Measurements from ENCODE around the gene IGFBP7.
A peak's percentile ranks its signal among the peaks of the same experiment; 100 is the strongest.

Gene IGFBP7

DNA sequence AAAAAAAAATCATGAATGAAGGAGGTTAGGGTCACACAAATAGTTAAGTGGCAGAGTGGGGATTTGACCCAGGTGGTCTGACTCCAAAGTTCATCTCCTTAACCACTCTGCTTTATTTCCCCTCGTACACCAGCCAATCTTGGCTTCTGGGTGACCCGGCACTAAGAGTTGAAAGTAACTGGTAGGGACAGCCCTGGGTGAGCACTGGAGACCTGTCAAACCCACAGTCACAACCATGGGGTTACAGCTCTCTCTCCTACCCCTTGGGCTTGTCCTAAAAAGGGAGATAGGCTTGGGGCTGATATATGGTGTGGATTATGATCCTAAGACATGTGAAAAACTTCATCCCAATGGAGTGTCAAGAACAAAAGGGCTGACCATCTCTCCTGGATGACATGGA is 12.5 kb downstream of the IGFBP7 start:
- no peak for DNase-seq (ENCODE audit: low read depth, low spot score)

DNA sequence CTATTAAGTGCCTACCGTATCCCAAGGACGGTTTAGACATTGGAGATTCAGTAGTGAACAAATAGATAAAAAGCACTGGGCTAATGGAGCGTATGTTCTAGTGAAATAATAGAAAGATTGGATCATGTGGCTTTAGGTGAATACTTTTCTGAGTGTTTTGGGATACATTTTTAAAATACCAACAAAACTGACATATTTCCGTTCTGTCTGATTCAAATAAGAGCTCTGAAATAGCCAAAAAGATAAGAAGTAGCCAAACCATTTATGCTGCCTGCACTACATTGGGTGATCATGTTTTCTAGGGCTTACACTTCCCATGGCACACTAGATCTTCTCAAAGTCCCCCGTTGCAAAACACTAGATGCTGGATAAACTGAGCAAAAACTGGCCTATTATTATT is 14.2 kb downstream of the IGFBP7 start:
- DNase-seq (ENCODE audit: low read depth, low spot score): no peak

DNA sequence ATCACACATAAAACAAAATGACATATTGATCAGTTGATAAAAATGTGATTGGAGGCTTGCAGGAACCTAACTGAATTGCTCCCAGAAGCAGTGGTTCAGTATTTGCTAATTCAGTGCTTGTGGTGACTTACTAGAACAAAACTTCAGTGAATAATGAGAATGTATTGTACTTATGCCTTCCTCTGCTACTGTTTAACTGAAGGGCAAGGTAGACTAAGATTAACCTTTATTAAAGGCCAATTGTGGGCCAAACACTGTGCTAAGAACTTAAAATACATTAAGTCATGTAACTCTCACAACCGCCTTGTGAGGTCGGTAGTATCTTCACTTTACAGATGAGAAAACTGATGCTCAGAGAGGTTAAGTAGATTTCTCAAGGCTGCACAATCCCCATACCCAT is 14.9 kb downstream of the IGFBP7 start:
- no peak for DNase-seq (ENCODE audit: low read depth, low spot score)

DNA sequence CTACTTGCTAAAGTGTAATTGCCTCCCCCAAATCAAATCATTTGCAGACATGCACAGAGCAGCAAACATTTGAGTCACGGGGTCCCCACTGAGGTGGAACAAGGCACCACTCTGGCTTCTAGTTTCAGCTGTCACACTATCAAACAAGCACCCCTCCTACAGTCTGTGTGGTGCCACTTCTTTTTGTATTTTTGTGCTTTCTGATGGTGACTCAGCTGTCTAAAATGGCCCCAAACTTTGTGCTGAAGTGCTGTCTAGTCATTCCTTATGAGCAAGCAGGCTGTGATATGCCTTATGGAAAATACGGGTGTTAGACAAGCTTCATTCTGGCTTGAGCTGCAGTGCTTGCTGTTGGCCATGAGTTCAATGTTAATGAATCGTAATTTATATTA is 15.4 kb downstream of the IGFBP7 start:
- DNase-seq (ENCODE audit: low read depth, low spot score): no peak

DNA sequence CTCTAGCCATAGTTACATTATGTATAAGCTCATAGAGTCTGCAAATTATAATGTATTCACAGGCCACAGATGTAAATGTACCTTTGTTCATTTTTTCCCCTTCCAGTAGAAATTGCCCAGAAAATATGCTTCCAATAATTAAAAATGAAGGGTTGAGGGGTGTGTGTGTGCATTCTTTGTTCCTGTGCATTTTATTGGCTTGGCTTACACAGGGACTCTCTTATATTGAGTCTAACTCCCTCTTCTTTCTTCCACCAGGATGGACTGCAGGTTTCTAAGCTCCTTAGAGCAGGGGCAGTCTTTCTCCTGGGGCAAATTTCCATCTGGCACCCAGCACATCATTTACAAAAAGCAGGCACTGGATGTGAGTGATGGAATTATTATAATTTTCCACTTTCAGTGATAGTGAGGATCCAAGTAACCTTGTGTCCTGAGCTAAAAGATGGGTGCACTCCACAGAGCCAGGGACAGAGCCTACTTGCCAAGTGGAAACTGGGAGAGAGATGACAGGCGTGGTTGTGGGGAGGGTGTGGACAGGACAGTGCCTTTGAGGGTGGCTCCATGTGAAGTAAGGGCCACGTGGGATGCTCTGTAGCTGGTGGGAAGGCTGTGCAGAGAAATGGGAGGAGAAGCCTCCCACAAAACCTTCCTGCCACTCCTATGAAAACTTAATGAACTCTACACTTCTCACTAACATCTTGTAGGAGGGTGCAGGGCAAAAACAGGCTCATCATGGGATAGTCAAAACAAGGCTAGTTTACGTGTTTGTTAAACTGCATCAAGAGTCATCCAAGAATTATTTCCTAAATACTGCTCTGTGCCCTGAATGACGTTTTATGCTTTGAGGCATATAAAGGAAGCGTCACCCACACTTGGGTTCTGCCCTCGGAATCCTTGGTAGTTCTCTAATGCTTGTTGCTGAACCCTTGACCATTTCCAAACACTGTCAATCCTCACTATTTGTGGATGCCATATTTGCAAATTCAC is 16.0 kb downstream of the IGFBP7 start:
- no peak for DNase-seq (ENCODE audit: low read depth, low spot score)

DNA sequence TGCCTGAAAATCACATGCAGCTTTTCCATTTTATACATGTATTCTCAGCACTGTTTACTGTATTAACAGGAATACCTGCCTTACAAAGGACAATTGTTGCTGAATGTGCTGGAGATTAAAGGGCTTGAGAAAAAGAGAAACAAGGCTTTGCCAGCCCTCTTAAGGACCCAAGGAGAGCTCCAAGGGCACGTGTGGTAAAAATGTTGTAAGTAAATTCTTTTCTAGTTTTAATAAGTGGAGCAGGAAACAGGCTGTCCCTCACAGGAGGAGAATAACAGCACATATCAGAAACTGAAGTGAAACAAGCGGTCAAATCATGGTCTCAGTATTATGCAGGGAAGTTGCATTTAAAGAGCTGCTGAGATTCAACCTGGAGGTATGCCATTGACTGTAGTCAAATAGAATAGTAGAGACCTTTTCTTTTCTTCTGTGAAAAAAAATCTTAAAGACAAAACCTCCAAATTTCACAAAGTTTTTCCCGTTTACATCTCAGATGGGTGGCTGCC is 18.5 kb downstream of the IGFBP7 start:
- no peak for DNase-seq (ENCODE audit: low read depth, low spot score)

DNA sequence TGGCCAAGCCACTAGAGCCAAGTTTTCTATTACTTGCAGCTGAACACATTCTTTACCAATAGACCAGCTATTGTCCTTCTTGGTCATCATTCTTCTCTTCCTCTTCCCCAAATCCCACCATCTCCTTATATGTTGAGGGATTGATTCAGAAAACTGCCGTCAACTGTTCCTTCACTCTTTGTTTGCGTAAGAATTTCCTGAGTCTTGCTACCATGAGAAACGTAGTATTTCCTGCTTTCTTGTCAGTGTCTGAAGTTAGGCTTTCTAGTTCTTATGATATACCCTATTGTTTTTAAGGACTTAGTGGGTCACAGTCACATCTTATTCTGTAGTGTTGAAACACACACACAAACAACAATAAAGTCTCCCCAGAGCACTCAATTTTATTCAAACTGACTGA is 20.1 kb downstream of the IGFBP7 start:
- DNase-seq (ENCODE audit: low read depth, low spot score): no peak

DNA sequence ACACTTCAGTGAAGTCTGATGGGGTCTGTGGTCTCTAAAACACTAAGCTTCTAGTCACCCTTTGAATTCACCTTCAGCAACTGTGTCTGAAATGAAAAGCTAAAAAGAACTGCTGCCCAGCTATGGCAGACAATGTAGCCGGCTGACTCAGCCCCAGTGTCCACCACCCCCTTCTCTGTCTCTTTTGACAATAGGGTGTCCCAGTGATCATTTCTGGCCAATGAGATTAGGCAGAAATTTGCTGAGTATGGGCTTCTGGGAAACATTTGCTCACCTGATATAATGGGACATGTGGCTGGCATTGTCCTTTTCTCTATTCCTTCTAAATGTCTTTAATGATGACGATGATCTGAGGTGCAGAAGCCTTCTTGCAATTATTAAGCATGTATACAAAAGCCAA is 20.6 kb downstream of the IGFBP7 start:
- DNase-seq (ENCODE audit: low read depth, low spot score): no peak

DNA sequence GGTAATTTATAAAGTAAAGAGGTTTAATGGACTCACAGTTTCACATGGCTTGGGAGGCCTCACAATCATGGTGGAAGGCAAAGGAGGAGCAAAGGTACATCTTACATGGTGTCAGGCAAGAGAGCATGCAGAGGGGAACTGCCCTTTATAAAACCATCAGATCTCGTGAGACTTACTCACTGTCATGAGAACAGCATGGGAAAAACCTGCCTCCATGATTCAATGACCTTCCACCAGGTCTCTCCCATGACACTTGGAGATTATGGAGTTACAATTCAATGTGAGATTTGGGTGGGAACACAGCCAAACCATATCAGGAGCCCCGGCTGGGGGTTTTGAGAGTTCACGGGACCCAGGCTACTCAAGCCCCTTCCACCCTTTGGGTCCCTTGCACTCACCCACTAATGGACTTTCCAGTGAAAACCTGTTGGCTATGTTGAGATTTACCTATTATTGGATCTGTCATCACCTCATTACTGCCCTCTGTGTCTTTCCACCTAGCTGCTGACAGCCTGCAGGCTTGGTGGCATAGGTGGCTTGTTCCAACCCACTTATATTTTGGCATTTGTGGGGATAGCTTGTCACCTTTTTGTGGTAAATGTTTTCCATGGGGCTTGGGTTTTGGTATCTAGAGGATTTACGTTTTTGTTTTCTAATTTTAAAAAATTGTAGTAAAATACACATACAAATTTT is 24.0 kb downstream of the IGFBP7 start:
- no peak for DNase-seq (ENCODE audit: low read depth, low spot score)

DNA sequence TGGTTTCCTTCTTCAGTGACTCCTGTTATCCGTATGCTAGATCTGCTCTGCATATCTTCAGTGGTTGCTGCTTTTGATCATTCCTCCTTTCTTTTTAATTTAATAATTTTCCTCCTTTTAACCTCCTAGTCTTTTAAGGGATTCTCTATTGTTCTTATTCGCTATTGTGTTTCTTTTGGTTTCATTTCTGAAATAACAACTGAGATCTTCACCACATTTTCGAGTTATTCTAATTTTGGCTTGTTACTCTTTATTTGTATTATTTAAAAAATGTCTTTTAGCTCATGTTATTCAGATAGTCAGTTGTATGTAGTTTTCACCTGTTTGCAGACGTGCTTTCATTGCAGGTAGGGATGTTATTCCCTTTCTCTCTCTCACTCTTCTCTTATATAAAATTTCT is 24.9 kb downstream of the IGFBP7 start:
- no peak for DNase-seq (ENCODE audit: low read depth, low spot score)

DNA sequence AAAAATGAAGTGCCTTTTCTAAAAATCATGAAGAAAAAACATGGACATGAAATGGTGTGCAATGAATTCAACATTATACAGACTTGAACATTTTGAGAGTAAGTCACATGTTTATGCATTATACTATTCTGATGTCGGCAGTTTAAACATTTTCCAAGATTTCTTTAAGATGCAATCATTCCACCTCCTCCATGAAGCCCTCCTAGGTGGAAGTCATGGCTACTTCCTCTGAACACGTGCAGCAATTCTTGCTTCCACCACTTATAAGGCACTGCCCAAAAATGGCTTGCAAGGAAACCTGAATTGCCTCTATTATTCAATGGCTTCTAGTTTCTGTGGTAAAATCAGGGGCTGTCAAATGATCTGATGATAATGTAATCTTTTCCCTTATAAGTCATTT is 25.8 kb downstream of the IGFBP7 start:
- DNase-seq (ENCODE audit: low read depth, low spot score): no peak

DNA sequence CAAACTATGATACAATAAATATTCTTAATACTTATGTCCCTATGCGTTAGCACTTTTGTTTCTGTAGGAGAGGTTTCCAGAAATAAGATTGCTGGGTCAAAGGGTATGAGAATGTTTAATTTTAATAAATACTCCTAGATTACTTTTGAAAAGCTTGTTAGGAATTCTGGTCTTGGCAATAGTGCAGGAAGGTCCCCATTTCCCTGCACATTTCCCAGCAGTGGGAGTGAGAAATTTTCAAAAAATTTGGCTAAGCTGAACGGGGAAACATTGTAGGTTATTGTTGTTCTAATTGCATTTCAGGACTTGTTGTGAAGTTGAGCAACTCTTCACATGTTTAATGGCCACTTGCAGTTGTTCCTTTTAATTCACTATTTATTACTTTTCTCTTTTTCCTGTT is 27.1 kb downstream of the IGFBP7 start:
- no peak for DNase-seq (ENCODE audit: low read depth, low spot score)

DNA sequence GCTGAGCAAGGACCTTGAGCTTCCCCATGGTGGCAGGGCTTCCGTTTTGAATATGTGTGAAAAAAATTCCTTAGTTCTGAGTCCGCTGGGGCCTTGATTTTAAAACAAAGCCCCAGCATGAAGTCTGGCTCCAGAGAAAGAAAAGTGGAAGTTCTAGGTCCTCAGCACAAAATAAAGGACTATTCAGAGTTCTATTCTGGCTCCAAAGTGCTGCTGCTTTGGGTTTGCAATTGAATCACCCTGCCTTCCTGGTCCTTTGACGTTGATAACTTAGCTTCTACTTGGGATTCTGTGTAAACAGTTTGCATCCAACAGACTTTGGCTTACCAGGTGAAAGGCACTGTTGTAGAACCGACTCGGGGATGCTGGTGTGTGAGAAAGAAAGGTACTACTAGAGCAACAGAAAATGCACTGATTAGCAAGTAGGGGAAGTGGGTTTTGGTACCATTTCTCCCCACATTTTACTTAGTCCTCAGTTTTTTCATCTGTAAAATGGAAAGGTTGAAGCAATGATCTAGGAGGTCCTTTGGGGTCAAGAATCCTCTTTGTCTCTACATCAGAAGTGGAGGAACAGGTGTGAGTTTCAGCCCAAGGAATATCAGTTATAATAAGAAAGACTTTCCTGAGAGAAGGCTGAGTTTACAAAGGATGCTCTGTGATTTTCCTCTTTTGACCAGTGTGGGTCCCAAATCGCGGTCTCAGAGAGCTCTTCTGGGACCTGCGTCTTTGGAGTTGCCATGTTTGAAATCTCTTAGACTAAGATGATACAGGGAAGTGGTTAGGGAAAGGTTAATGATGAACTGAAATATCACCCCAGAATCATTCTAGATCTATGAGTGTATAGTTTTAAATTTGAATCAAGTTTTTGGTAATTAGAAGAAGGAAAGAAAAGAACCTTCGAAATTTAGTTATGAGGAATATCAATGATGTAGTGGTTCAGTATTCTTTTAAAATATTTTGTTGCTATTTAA is 28.2 kb downstream of the IGFBP7 start:
- peak; percentile 67 for DNase-seq (ENCODE audit: low read depth, low spot score)

DNA sequence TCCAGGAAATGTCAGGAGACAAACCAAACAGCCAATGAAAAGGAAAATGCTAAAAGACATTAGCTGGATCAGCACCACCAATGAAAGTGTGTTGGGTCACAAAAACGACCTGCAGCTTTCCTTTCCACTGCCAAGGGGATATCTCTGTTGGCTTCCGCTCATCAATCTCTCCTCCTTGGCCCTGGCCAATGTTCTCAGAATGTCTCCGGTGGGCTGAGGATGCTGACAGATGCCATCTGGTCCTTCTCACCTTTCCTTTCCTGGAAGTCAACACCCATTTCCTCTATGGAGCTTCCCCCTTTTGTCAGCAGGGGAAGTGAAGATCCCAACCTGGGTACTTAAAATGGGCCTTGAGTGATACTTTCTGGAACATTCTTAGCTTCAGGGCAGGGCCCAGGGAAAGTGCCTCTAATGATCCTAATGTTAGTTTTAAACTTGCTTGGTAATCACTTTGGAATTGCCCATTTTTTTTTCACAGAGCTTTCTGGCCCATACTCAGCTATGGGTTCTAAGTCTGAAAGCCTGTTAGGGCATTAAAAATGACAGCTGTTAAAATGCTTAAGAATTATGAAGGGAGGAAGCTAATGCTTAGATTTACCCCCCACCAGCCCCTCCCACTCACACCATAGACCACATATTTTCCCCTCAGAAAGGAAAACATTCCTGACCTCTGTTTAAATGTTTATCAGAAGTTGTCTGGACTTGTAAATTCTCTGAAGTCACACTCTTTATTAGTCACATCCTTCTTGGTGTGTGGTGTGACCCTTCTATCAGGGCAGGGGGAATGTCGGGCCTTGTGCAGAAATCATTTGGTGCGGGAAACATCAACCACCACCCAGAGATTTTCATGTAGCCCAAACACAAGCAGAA is 29.2 kb downstream of the IGFBP7 start:
- peak; percentile 47 for DNase-seq (ENCODE audit: low read depth, low spot score)

DNA sequence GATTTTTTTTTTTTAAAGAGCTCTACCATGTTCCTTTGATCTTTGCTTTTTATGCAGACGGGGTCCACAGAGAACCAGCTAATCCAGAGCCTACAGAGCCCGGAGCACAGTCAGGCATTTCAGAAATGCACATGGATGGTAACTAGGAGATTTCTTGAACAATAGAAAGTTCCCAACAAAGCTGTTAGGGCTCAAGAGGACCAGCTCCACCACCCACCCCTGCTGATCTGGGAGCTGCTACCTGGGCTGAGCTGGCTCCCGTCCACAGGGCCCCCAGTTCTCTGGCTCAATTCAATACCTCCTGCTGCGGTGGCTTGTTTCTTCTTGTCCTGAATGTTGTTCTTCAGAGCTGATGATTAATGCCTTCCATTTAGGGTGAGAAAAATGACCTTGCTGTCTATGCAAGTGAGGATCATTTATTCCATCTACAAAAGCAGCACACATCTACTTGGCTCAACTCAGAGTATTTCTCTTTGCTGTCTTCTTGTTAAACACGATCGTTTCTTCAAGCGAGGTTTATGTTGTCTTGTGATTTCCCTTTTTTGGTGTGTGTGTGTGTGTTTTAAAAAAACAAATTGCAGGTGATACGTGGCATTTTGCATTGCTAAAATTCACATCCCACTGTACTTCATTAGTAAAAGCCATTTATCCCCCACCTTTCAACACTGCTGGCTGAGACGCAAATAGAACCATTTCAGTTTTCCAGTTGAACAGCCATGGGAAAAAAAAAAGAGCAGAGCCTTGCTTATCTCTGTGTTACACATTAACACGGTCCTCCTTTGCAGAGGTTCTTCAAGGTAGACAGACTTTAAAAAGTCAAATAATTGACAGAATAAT is 31.3 kb downstream of the IGFBP7 start:
- peak; percentile 91 for DNase-seq (ENCODE audit: low read depth, low spot score)

DNA sequence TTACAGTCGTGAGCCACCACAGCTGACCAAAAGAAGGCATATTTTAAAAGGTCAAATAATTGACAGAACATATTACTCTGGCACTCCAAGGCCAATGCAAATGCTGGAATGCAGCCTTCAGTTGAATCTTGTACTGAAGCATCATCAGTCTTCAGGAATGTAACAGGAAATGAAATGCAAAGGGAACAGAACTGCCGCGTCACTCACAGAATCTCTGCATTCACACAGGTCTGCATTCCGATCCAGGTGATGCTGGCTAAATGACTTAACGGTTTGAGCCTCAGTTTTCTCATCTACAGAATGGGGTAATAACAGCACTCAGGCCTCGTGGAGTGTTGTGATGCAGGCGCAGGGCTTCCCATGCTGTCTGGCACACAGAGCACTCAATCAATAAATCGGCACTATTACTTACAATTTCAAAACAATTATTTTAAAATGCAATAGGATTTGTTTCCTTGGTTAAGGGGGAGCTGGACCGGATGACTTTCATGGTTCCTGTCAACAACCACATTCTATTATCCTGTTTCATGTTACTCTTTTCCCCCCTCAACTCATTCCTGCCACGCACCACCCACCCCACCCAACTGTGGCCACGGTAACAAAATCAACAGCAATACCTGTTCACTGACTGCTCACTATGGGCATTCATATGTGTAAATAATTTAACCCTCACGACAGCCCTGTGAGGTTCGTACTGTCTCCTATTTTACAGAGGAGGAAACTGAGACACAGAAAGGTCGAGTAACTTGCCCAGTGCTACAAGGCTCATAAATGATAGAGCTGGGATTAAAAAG is 32.4 kb downstream of the IGFBP7 start:
- DNase-seq (ENCODE audit: low read depth, low spot score): peak; percentile 72

DNA sequence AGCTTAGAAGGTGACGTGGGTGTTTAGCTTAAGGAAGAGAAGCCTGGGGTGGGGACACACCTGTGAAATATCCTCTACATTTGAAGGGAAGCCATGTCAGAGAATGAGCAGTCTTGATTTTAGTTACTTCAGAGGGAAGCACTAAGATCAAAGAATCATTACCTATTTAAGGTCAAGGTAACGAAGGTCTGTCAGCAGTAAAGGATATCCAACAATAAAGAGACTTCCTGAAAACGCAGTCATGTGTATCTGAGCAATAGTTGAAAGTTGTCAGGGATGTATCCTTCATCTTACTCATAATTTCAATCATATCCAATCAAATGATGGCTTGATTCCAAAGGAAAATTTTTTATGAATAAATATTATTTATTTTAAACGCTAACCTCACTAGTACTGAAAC is 33.5 kb downstream of the IGFBP7 start:
- DNase-seq (ENCODE audit: low read depth, low spot score): no peak

DNA sequence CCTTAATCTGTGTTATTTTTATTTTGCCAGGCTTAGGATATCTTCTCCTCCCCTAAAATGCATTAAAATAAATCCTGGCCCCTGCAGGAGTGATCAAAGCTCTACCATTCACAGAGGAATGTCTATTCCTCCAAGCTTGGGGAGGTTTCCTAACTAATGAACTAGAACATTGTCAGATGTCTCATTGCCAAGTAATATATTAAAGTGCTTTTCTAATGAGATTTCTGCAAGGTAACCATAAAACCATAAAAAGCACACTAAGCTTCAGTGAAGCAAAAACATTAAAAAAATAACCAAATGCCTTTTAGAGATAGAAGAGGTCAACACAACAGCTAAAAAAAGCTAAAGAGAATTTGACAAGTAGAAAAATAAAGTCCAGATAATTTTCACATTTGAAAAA is 34.8 kb downstream of the IGFBP7 start:
- DNase-seq (ENCODE audit: low read depth, low spot score): no peak

DNA sequence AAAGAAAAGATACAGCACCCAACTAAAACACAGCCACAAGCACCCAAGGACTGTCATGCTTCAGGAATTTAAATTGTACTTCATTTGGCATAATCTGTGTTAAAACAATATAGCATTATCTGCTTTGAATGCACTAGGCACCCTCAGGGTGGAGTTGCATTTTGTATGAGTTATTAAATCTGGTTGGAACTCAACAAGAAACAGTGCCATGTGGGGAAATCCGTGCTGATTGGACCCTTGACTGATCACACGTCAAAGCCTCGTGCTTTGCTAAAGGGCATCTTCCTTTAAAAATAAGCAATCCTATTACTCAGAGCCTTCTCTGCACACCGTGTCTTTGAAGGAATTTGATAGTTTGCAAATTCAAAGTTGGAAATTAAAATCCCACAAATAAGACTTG is 35.4 kb downstream of the IGFBP7 start:
- DNase-seq (ENCODE audit: low read depth, low spot score): no peak
